HepG2 (cell line): Measurements from ENCODE around the gene TK1. TPM values are rescaled to one million over a fixed set of nuclear protein-coding genes. Genes with fewer than 3 reads are reported as not detected.

Source experiments
- ELK4 ChIP-seq: sonication (generic); formaldehyde crosslinking; IDR thresholded peaks from 2 replicates; pipeline ENCODE4 v1.9.0; 2021; ENCODE audit warnings: missing genetic modification reagents, borderline replicate concordance
- GABPB1 ChIP-seq: IDR thresholded peaks from 2 replicates; pipeline ENCODE4 v1.6.1; 2016; ENCODE audit warnings: mild to moderate bottlenecking, missing genetic modification reagents, moderate library complexity, missing compliant biosample characterization
- HCFC1 ChIP-seq: fragments of 150-350 bp; IDR thresholded peaks from 2 replicates; pipeline ENCODE4 v1.6.1; 2014; ENCODE audit warnings: low read depth, low read length
- HNF4G ChIP-seq, 2 experiments: sonication (generic) in 1 of 2; formaldehyde crosslinking in 1 of 2; IDR thresholded peaks; 2 replicates each; pipeline versions ENCODE4 v1.4.0 to v1.6.1; 2011 to 2020; ENCODE audit warnings: borderline replicate concordance in 2 of 2, low read depth in 2 of 2, mild to moderate bottlenecking in 2 of 2, low read length in 1 of 2, missing genetic modification reagents in 1 of 2, moderate library complexity in 1 of 2
- MED8 ChIP-seq: sonication (generic); formaldehyde crosslinking; IDR thresholded peaks from 2 replicates; pipeline ENCODE4 v1.8.1; 2023; ENCODE audit warnings: mild to moderate bottlenecking, missing genetic modification reagents; ENCODE audit not compliant: insufficient replicate concordance
- MNT ChIP-seq: fragments of 450-650 bp; IDR thresholded peaks from 2 replicates; pipeline ENCODE4 v1.6.1; 2016
- POLR2G ChIP-seq: fragments of 200-400 bp; formaldehyde crosslinking; IDR thresholded peaks from 2 replicates; pipeline ENCODE4 v1.6.1; 2018; ENCODE audit warnings: mild to moderate bottlenecking, low read depth, low read length, moderate library complexity
- RAD21 ChIP-seq: fragments of 450-650 bp; formaldehyde crosslinking; IDR thresholded peaks from 2 replicates; pipeline ENCODE4 v1.5.0; 2020; ENCODE audit warnings: mild to moderate bottlenecking
- SOX5 ChIP-seq: IDR thresholded peaks from 2 replicates; pipeline ENCODE4 v1.6.1; 2016; ENCODE audit warnings: borderline replicate concordance
- YY1 ChIP-seq: IDR thresholded peaks from 2 replicates; pipeline ENCODE4 v1.6.1; 2011; ENCODE audit warnings: low read length, low read depth, moderate library complexity, mild to moderate bottlenecking; ENCODE audit not compliant: insufficient read depth, insufficient replicate concordance
- ZBTB38 ChIP-seq: sonication (generic); formaldehyde crosslinking; IDR thresholded peaks from 2 replicates; pipeline ENCODE4 v1.5.1; 2020; ENCODE audit warnings: mild to moderate bottlenecking, missing genetic modification reagents
- ZFX ChIP-seq: sonication (generic); formaldehyde crosslinking; IDR thresholded peaks from 2 replicates; pipeline ENCODE4 v1.4.0; 2020; ENCODE audit warnings: mild to moderate bottlenecking, low read depth, missing genetic modification reagents, moderate library complexity
- ZHX2 ChIP-seq, 2 experiments: sonication (generic) in 1 of 2; formaldehyde crosslinking in 1 of 2; IDR thresholded peaks; 2 replicates each; pipeline versions ENCODE4 v1.6.1 to v1.9.0; 2014 to 2022; ENCODE audit warnings: antibody characterized with exemption in 1 of 2, borderline replicate concordance in 1 of 2, inconsistent platforms in 1 of 2, low read depth in 1 of 2, missing genetic modification reagents in 1 of 2
- ZNF333 ChIP-seq: sonication (generic); formaldehyde crosslinking; IDR thresholded peaks from 2 replicates; pipeline ENCODE4 v1.4.0; 2020; ENCODE audit warnings: mild to moderate bottlenecking, missing genetic modification reagents, borderline replicate concordance
- ZNF367 ChIP-seq: sonication (generic); formaldehyde crosslinking; IDR thresholded peaks from 2 replicates; pipeline ENCODE4 v1.4.0; 2020; ENCODE audit warnings: missing genetic modification reagents, borderline replicate concordance
- ZNF468 ChIP-seq: sonication (generic); formaldehyde crosslinking; IDR thresholded peaks from 2 replicates; pipeline ENCODE4 v1.8.0; 2022; ENCODE audit warnings: mild to moderate bottlenecking, moderate library complexity, missing genetic modification reagents
- ZNF558 ChIP-seq: sonication (generic); formaldehyde crosslinking; IDR thresholded peaks from 2 replicates; pipeline ENCODE4 v1.9.0; 2022; ENCODE audit warnings: mild to moderate bottlenecking, missing genetic modification reagents, borderline replicate concordance
- ZNF724P ChIP-seq: sonication (generic); formaldehyde crosslinking; IDR thresholded peaks from 2 replicates; pipeline ENCODE4 v1.8.0; 2022; ENCODE audit warnings: missing genetic modification reagents, borderline replicate concordance
- ZSCAN21 ChIP-seq: sonication (generic); formaldehyde crosslinking; IDR thresholded peaks from 2 replicates; pipeline ENCODE4 v1.8.0; 2022; ENCODE audit warnings: mild to moderate bottlenecking, missing genetic modification reagents, moderate library complexity, borderline replicate concordance
- polyA plus RNA-seq, 8 experiments: library from polyadenylated mRNA; depleted of rRNA in 3 of 8; stranded (reverse) in 7 of 8; unstranded in 1 of 8; fragments of >200 nt; fragmentation: Illumina TruSeq in 4 of 8; extraction: Trizol in 4 of 8; gene quantifications; 2 replicates each; pipeline versions ENCODE4 v1.2.1 to v1.2.3, GENCODE V29; 2011 to 2016; ENCODE audit warnings: low read depth in 4 of 8, missing spikeins in 1 of 8, mixed read lengths in 1 of 8; ENCODE audit not compliant: insufficient read depth in 1 of 8
- total RNA-seq, 5 experiments: library from RNA; depleted of rRNA; stranded (reverse); fragments of >200 nt; fragmentation: Illumina TruSeq; extraction: Trizol; gene quantifications; 2 replicates each; pipeline ENCODE4 v1.2.3, GENCODE V29; 2016; ENCODE audit warnings: low read depth in 1 of 5

Gene TK1
- total and polyA plus RNA-seq, 2 of the 13 experiments (the other 11 are each of a cell fraction or from before 2014, with no cell fraction given), result 45.0 to 96.0 TPM

- peak; percentile 92 for TF ChIP-seq ZSCAN21 (CRISPR knock-in tag)
- peak; percentile 56; the same call in 1 of the 2 replicates for TF ChIP-seq HNF4G (IDR thresholded peaks at IDR 0.05; ENCODE audit: borderline replicate concordance, low read depth, low read length)
- TF ChIP-seq HNF4G (CRISPR knock-in tag; IDR thresholded peaks at IDR 0.05; ENCODE audit: borderline replicate concordance, low read depth), result peak; percentile 83; the same call in 1 of the 2 replicates
- no peak for TF ChIP-seq ZHX2 (IDR thresholded peaks at IDR 0.05; ENCODE audit: low read depth)
- TF ChIP-seq ZHX2 (CRISPR knock-in tag; IDR thresholded peaks at IDR 0.05; ENCODE audit: borderline replicate concordance), result peak; percentile 68; the same call in 1 of the 2 replicates
- TF ChIP-seq ZNF367 (CRISPR knock-in tag), result peak; percentile 38; the same call in 1 of the 2 replicates
- peak; percentile 12; the same call in 1 of the 2 replicates for TF ChIP-seq ELK4 (CRISPR knock-in tag)
- peak; percentile 28 for TF ChIP-seq MED8
- TF ChIP-seq SOX5 (CRISPR knock-in tag), result peak; percentile 32; the same call in 1 of the 2 replicates
- peak; percentile 89; the same call in 1 of the 2 replicates for TF ChIP-seq ZNF558 (CRISPR knock-in tag)
- TF ChIP-seq MNT, result no peak
- TF ChIP-seq RAD21 (CRISPR knock-in tag), result peak; percentile 76
- no peak for TF ChIP-seq ZNF468 (CRISPR knock-in tag)
- peak; percentile 84 for TF ChIP-seq POLR2G
- TF ChIP-seq ZNF333 (CRISPR knock-in tag), result no peak
- peak; percentile 33; the same call in 1 of the 2 replicates for TF ChIP-seq HCFC1
- 0 out of 2 replicates have a peak, but pooled peaks have one; percentile 66 for TF ChIP-seq ZBTB38 (CRISPR knock-in tag)
- TF ChIP-seq ZFX, result peak; percentile 93
- TF ChIP-seq ZNF724P (CRISPR knock-in tag), result peak; percentile 77; the same call in 1 of the 2 replicates
- peak; percentile 72 for TF ChIP-seq GABPB1 (CRISPR knock-in tag)
- peak; percentile 83 for TF ChIP-seq YY1
Observed at GRCh38 chr17:78168242-78168902, 18.5 kb downstream of the TK1 start, which contains the start of gene SYNGR2 (continued).
